Loucy (cell line): Measurements from ENCODE around the gene NCOA5.

Experiments
- H2AFZ ChIP-seq: fragments of 200-600 bp; sonication (generic); 2 replicates; pipeline ENCODE4 v1.6.0; 2016; ENCODE audit warnings: antibody characterized with exemption, mild to moderate bottlenecking, low read length, moderate library complexity
- H3F3A ChIP-seq: fragments of 200-600 bp; 2 replicates; pipeline ENCODE4 v1.6.0; 2016; ENCODE audit warnings: antibody characterized with exemption, low read depth, mild to moderate bottlenecking
- H3K27me3 ChIP-seq: fragments of 200-600 bp; sonication (generic); 2 replicates; pipeline ENCODE4 v1.6.1; 2014; ENCODE audit warnings: low read length, mild to moderate bottlenecking; ENCODE audit not compliant: insufficient read depth, poor library complexity, severe bottlenecking
- H3K36me3 ChIP-seq: fragments of 200-600 bp; sonication (generic); 2 replicates; pipeline ENCODE4 v1.6.1; 2016; ENCODE audit warnings: low read length; ENCODE audit not compliant: insufficient read depth
- H3K4me1 ChIP-seq: fragments of 200-600 bp; sonication (generic); 2 replicates; pipeline ENCODE4 v1.5.1; 2014; ENCODE audit warnings: low read length, mild to moderate bottlenecking; ENCODE audit not compliant: insufficient read depth, poor library complexity, severe bottlenecking
- H3K4me2 ChIP-seq: fragments of 200-600 bp; sonication (generic); 2 replicates; pipeline ENCODE4 v1.6.0; 2014; ENCODE audit warnings: antibody characterized with exemption, low read length, low read depth, mild to moderate bottlenecking; ENCODE audit not compliant: poor library complexity, severe bottlenecking
- H3K4me3 ChIP-seq: fragments of 200-600 bp; sonication (generic); 2 replicates; pipeline ENCODE4 v1.5.1; 2014; ENCODE audit warnings: low read length, mild to moderate bottlenecking, mixed read lengths; ENCODE audit not compliant: poor library complexity, severe bottlenecking
- H3K79me2 ChIP-seq: fragments of 200-600 bp; sonication (generic); 2 replicates; pipeline ENCODE4 v1.6.1; 2014; ENCODE audit warnings: low read length; ENCODE audit not compliant: insufficient read depth
- H3K9ac ChIP-seq: fragments of 200-600 bp; sonication (generic); 2 replicates; pipeline ENCODE4 v1.6.0; 2014; ENCODE audit warnings: mild to moderate bottlenecking, low read depth, low read length, moderate library complexity; ENCODE audit not compliant: poor library complexity, severe bottlenecking
- H3K9me2 ChIP-seq: fragments of 200-600 bp; sonication (generic); replicated peaks from 2 replicates; pipeline ENCODE4 v1.6.1; 2016; ENCODE audit warnings: low read depth, low read length, mixed read lengths
- H3K9me3 ChIP-seq: fragments of 200-600 bp; sonication (generic); 2 replicates; pipeline ENCODE4 v1.6.1; 2014; ENCODE audit warnings: mild to moderate bottlenecking, antibody characterized with exemption, low read length, low read depth; ENCODE audit not compliant: insufficient read depth
- H4K20me1 ChIP-seq: fragments of 200-600 bp; sonication (generic); 2 replicates; pipeline ENCODE4 v1.6.0; 2014; ENCODE audit warnings: antibody characterized with exemption, low read length, mild to moderate bottlenecking; ENCODE audit not compliant: insufficient read depth, poor library complexity, severe bottlenecking
- CTCF ChIP-seq: fragments of 200-600 bp; sonication (generic); conservative IDR thresholded peaks from 2 replicates; pipeline ENCODE4 v1.5.1; 2014; ENCODE audit warnings: mild to moderate bottlenecking, antibody characterized with exemption, low read length
- EZH2phosphoT487 ChIP-seq: fragments of 200-600 bp; IDR thresholded peaks from 2 replicates; pipeline ENCODE4 v1.6.1; 2018; ENCODE audit warnings: antibody characterized with exemption, mild to moderate bottlenecking, moderate library complexity, borderline replicate concordance

Gene NCOA5

GRCh38 chr20:46022411-46023147 lies 67.2 kb downstream of the NCOA5 start:
- Histone ChIP-seq H3K9me2 (no peaks in the 10 kb centered on the region), H3K4me1 (peaks cover 11% of the 10 kb centered on the region), H3K9me3 (no peaks in the 10 kb centered on the region), H3K36me3 (no peaks in the 10 kb centered on the region), H3K4me3 (peak overlapping the region; percentile 92), H3K4me2 (peak overlapping the region; percentile 99), H3K9ac (peak overlapping the region; percentile 72), H3K27me3 (no peaks in the 10 kb centered on the region), H3F3A (no peaks in the 10 kb centered on the region), H3K79me2 (no peaks in the 10 kb centered on the region), H2AFZ (peak overlapping the region; percentile 86), H4K20me1 (peaks cover 17% of the 10 kb centered on the region)
- peak; percentile 80 for TF ChIP-seq CTCF
- TF ChIP-seq EZH2phosphoT487, result no peak

GRCh38 chr20:46021361-46022359 lies 68.1 kb downstream of the NCOA5 start:
- Histone ChIP-seq H3K4me2 (peak overlapping the region; percentile 99), H3K9me2 (no peaks in the 10 kb centered on the region), H3K79me2 (no peaks in the 10 kb centered on the region), H3K9me3 (no peaks in the 10 kb centered on the region), H3F3A (no peaks in the 10 kb centered on the region), H4K20me1 (peaks cover 9% of the 10 kb centered on the region), H3K27me3 (no peaks in the 10 kb centered on the region), H2AFZ (peak overlapping the region; percentile 86), H3K36me3 (no peaks in the 10 kb centered on the region), H3K4me3 (peak overlapping the region; percentile 92), H3K9ac (peak overlapping the region; percentile 72), H3K4me1 (peaks cover 11% of the 10 kb centered on the region)
- TF ChIP-seq CTCF (peak; percentile 43), EZH2phosphoT487 (no peak)

- Histone ChIP-seq H3K4me1 (peaks cover 11% of the 10 kb centered on the region), H3K36me3 (no peaks in the 10 kb centered on the region), H3K4me3 (peak overlapping the region; percentile 92), H3F3A (no peaks in the 10 kb centered on the region), H3K79me2 (no peaks in the 10 kb centered on the region), H2AFZ (no peak overlapping the region), H3K9me2 (no peaks in the 10 kb centered on the region), H3K9ac (no peak overlapping the region), H4K20me1 (peaks cover 3% of the 10 kb centered on the region), H3K9me3 (no peaks in the 10 kb centered on the region), H3K4me2 (peak overlapping the region; percentile 99), H3K27me3 (no peaks in the 10 kb centered on the region)
- no peak for TF ChIP-seq EZH2phosphoT487
- no peak for TF ChIP-seq CTCF
Measured at GRCh38 chr20:46020555-46020954, 69.2 kb downstream of the NCOA5 start.
